Stimulated activated naive CD8-positive, alpha-beta T cell treated with anti-CD3 and anti-CD28 coated beads, Interleukin-15, Interleukin-2, amounts not matched to agents 100 ng/mL and 50 ng/mL, for 24 hours (primary cell): ENCODE results near the gene ELOVL2.
"Not testable (repeated sequence)": the region's sequence is repeated elsewhere in the genome, so short reads cannot be mapped to it uniquely, and the experiment has no call there.

ENCODE experiments used
- H3K27ac Mint-ChIP-seq: one replicate; pipeline ENCODE4 v1.8.0; 2021; ENCODE audit warnings: mild to moderate bottlenecking, mixed read lengths
- H3K27me3 Mint-ChIP-seq: one replicate; pipeline ENCODE4 v1.8.0; 2021; ENCODE audit warnings: mixed read lengths
- H3K36me3 Mint-ChIP-seq: one replicate; pipeline ENCODE4 v1.8.0; 2021; ENCODE audit warnings: low read depth, mixed read lengths
- H3K4me1 Mint-ChIP-seq: one replicate; pipeline ENCODE4 v1.8.0; 2021; ENCODE audit warnings: low read depth, mixed read lengths
- H3K4me3 Mint-ChIP-seq: one replicate; pipeline ENCODE4 v1.8.0; 2021; ENCODE audit warnings: mild to moderate bottlenecking, mixed read lengths
- H3K9me3 Mint-ChIP-seq: one replicate; pipeline ENCODE4 v1.8.0; 2021; ENCODE audit warnings: mixed read lengths

Gene ELOVL2, protein sequence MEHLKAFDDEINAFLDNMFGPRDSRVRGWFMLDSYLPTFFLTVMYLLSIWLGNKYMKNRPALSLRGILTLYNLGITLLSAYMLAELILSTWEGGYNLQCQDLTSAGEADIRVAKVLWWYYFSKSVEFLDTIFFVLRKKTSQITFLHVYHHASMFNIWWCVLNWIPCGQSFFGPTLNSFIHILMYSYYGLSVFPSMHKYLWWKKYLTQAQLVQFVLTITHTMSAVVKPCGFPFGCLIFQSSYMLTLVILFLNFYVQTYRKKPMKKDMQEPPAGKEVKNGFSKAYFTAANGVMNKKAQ

DNA sequence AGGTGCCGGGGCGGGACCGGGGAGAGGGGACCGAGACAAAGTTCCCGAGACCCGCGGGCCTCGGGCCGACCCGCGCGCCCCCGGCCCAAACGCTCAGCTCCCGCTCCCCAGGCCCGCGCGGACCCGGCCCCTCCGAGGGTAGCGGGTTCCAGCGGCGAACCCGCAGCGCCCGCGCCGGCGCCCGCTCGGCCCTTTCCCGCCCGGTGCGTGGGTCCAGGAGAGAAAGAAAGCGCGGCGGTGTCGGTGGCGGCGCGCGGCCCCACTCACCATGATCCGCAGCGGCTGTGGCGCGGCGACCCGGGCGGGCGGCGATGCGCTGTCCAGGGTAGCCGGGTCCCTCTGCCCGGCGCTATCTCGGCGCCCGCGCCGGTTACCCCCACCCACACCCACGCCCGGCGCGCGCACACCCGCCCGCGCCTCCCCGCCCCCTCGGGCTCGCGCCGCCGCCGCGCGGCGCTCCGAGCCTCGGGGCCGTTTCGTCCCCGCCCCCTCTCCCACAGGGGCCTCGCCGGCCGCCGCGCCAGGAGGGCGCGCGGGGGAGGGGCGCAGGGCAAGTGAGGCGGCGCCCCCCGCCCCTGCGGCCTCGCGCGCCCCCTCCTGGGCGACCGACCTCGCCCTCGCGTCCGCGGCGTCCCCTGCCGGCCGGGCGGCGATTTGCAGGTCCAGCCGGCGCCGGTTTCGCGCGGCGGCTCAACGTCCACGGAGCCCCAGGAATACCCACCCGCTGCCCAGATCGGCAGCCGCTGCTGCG, at the start of gene ELOVL2:
TSS of gene ELOVL2 (minus strand) at position 345 of the 751 bp plus-strand sequence. CDS start at position 270, 75 bp downstream.
- H3K27ac Mint-ChIP-seq = no peak within 1 kb of the TSS
- H3K4me1 Mint-ChIP-seq = peaks cover 5% of the 10 kb centered on the region
- no peaks in the 10 kb centered on the region for H3K9me3 Mint-ChIP-seq
- H3K4me3 Mint-ChIP-seq = peak within 1 kb of the TSS; percentile 76
- no peaks in the 10 kb centered on the region for H3K36me3 Mint-ChIP-seq
- peaks cover 70% of the 10 kb centered on the region for H3K27me3 Mint-ChIP-seq

DNA sequence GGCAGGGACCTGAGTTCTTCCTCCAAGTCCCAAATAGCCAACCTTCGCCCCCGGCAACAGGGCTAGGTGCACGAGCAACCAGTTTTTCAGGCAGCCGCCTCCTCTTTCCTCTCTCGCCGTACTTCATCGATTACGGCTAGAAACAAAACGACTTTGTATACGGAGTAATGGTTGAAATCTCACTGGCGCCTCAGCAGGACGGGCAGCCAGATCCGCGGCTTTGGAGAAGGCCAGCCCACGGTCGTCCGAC, 49.2 kb upstream of the ELOVL2 start:
- H3K27me3 Mint-ChIP-seq = no peaks in the 10 kb centered on the region
- H3K27ac Mint-ChIP-seq = peak overlapping the region; percentile 97
- peaks cover 31% of the 10 kb centered on the region for H3K4me1 Mint-ChIP-seq
- peaks cover 8% of the 10 kb centered on the region for H3K36me3 Mint-ChIP-seq
- no peaks in the 10 kb centered on the region for H3K9me3 Mint-ChIP-seq
- H3K4me3 Mint-ChIP-seq = peak overlapping the region; percentile 95

DNA sequence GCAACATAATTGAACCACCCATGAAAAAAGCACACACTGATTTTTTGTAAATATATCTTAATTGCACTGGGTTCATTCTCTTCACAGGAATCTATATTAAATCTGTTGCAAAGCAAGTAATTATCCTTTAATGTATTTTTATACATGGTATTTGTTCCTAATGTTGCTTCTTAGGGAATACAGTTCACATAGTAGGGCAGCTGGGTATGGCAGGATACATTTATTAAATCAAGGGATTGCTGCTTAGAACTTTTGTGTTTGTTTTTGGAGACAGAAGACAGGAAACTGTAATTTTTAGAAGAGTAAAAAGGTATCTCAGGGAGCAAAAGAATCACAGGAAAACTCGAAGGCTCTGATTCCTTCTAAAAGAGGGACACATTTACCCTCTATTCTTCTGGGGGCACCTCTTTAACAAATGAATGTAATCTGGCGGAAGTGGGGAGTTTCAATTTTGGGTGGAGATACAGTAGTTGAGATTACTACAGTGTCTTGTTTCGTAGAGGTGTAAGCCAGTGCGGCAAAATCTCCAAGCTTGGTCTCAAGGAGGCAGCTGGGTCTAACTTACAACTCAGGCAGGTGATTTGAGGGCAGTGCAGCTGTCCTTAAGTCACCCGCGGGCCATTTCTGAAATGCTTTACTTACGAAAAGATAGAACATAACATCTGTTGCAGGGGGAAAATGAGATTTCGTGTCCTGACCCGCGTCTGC, 48.7 kb upstream of the ELOVL2 start:
- peaks cover 31% of the 10 kb centered on the region for H3K4me1 Mint-ChIP-seq
- H3K4me3 Mint-ChIP-seq = peak overlapping the region; percentile 95
- peak overlapping the region; percentile 97 for H3K27ac Mint-ChIP-seq
- H3K27me3 Mint-ChIP-seq = no peaks in the 10 kb centered on the region
- peaks cover 8% of the 10 kb centered on the region for H3K36me3 Mint-ChIP-seq
- H3K9me3 Mint-ChIP-seq = no peaks in the 10 kb centered on the region

DNA sequence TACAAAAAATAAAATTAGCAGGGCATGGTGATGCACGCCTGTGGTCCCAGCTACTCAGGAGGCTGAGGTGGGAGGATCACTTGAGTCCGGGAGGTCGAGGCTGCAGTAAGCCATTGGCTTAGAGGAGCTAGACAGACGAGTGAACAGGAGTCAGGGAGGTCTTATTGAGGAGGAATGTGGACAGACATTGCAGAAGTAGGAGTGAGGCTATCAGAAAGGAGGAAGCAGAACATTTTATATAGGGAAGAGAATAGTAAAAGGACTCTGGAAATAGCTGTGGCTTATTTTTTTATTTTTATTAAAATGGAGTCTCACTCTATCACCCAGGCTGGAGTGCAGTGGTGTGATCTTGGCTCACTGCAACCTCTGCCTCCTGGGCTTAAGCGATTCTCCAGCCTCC, 47.0 kb upstream of the ELOVL2 start:
- H3K4me1 Mint-ChIP-seq = peaks cover 26% of the 10 kb centered on the region
- not testable (repeated sequence) for H3K27me3 Mint-ChIP-seq, H3K9me3 Mint-ChIP-seq, H3K36me3 Mint-ChIP-seq, H3K27ac Mint-ChIP-seq, H3K4me3 Mint-ChIP-seq

DNA sequence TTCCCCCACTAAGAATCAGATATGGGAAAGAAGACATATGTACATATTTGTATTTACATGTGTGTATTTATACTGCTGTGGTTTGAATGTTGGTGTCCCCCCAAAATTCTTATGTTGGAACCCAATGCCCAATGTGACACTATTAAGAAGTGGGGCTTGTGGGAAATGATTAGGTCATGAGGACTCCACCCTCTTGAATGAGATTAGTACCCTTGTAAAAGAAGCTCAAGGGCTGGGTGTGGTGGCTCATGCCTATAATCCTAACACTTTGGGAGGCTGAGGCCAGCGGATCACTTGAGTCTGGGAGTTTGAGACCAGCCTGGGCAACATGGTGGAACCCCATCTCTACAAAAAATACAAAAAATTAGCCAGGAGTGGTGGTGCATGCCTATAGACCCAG, 45.6 kb upstream of the ELOVL2 start:
- Mint-ChIP-seq H3K9me3 (no peaks in the 10 kb centered on the region), H3K4me1 (peaks cover 14% of the 10 kb centered on the region), H3K27ac (no peak overlapping the region), H3K36me3 (no peaks in the 10 kb centered on the region), H3K27me3 (peaks cover 1% of the 10 kb centered on the region), H3K4me3 (no peak overlapping the region)

DNA sequence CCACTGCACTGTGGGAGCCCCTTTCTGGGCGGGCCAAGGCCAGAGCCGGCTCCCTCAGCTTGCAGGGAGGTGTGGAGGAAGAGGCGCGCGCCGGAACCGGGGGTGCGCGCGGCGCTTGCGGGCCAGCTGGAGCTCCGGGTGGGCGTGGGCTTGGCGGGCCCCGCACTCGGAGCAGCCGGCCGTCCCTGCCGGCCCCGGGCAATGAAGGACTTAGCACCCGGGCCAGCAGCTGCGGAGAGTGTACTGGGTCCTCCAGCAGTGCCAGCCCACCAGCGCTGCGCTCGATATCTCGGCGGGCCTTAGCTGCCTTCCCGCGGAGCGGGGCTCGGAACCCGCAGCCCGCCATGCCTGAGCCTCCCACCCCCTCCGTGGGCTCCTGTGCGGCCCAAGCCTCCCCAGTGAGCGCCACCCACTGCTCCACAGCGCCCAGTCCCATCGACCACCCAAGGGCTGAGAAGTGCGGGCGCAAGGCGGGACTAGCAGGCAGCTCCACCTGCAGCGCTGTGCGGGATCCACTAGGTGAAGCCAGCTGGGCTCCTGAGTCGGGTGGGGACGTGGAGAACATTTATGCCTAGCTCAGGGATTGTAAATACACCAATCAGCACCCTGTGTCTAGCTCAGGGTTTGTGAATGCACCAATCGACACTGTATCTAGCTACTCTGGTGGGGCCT, 43.2 kb upstream of the ELOVL2 start:
- not testable (repeated sequence) for H3K4me3 Mint-ChIP-seq, H3K36me3 Mint-ChIP-seq, H3K4me1 Mint-ChIP-seq, H3K9me3 Mint-ChIP-seq, H3K27ac Mint-ChIP-seq, H3K27me3 Mint-ChIP-seq

DNA sequence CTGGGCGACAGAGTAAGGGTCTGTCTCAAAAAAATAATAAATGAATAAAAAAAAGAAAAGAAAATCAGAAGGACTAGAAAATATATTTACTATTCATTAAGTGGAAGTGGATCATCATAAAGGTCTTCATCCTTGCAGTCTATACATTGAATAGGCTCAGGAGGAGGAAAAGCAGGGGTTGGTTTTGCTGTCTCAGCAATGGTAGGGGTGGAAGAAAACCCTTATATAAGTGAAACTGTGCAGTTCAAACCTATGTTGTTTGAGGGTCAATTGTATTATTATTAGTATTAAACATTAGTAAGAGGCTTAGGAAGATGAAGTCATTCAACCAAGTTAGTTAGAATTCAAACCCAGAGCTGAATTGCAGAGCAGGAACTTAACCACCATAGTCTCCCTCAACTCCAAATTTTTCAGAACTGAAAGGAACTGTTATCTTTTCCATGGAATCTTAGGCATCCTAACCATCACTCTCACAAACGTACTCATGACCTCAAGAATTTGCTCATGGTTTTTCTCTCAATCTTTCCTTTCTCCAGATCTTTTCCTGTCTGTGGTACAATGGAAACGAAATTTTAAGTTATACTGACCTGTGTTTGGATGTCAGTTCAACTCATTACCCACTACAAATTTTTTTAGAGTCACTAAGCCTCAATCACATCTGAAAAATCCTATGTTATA, 41.8 kb upstream of the ELOVL2 start:
- H3K4me1 Mint-ChIP-seq = no peaks in the 10 kb centered on the region
- H3K4me3 Mint-ChIP-seq = no peak overlapping the region
- peaks cover 5% of the 10 kb centered on the region for H3K27me3 Mint-ChIP-seq
- H3K9me3 Mint-ChIP-seq = no peaks in the 10 kb centered on the region
- no peak overlapping the region for H3K27ac Mint-ChIP-seq
- H3K36me3 Mint-ChIP-seq = no peaks in the 10 kb centered on the region

DNA sequence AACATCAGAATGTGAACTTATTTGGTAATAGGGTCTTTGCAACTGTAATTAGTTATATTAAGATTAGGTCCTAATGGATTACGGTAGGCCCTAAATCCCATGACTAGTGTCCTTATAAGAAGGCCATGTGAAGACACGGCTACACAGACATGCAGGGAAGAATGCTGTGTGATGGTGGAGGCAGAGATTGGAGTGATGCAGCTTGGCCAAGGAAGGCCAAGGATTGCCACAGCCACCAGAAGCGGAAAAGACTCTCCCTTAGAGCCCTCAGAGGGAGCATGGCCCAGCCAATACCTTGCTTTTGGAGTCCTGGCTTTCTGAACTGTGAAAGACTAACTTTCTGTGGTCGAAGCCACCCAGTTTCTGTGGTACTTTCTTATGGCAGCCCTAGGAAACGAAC, 39.9 kb upstream of the ELOVL2 start:
- Mint-ChIP-seq H3K36me3 (no peaks in the 10 kb centered on the region), H3K27me3 (peaks cover 5% of the 10 kb centered on the region), H3K27ac (no peak overlapping the region), H3K4me1 (no peaks in the 10 kb centered on the region), H3K4me3 (no peak overlapping the region), H3K9me3 (no peaks in the 10 kb centered on the region)

DNA sequence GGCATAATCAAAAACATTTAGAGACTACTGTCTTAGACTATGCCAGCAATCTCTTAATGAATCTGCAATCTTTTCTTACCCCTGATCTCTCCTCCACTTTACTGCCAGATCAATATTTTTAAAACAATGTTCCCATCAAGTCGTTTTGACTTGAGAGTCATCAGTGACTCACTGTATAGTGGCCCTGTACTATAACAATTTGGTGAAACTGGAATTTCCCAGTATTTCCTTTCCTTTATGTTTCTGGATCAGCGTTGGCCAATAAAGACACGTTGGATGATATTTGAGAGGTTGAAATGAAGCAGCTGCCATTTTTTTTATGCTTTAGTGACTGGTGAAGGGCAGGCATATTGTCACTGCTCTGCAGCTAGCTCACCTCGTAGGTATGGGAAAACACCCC, 39.4 kb upstream of the ELOVL2 start:
- Mint-ChIP-seq H3K4me3 (no peak overlapping the region), H3K4me1 (no peaks in the 10 kb centered on the region), H3K36me3 (no peaks in the 10 kb centered on the region), H3K27ac (no peak overlapping the region), H3K9me3 (no peaks in the 10 kb centered on the region), H3K27me3 (peaks cover 5% of the 10 kb centered on the region)

DNA sequence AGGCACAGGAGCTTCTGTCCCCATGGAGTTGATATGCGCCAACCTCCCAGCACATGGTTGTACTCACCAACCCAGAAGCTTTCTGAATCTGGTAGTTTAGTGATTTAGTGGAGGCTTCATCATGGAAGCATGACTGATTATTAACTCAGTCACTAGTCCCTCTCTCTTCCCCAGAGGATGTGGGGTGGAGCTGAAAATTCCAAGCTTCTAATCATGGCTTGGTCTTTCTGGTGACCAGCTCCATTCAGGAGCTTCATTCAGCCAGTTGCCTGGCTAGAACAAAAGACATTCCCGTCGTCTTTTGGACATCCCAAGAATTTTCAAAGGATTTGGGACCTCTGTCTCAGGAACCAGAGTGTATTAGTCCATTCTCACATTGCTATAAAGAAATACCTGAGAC, 36.2 kb upstream of the ELOVL2 start:
- peaks cover 5% of the 10 kb centered on the region for H3K27me3 Mint-ChIP-seq
- no peaks in the 10 kb centered on the region for H3K4me1 Mint-ChIP-seq
- H3K9me3 Mint-ChIP-seq = no peaks in the 10 kb centered on the region
- H3K27ac Mint-ChIP-seq = no peak overlapping the region
- no peak overlapping the region for H3K4me3 Mint-ChIP-seq
- no peaks in the 10 kb centered on the region for H3K36me3 Mint-ChIP-seq

DNA sequence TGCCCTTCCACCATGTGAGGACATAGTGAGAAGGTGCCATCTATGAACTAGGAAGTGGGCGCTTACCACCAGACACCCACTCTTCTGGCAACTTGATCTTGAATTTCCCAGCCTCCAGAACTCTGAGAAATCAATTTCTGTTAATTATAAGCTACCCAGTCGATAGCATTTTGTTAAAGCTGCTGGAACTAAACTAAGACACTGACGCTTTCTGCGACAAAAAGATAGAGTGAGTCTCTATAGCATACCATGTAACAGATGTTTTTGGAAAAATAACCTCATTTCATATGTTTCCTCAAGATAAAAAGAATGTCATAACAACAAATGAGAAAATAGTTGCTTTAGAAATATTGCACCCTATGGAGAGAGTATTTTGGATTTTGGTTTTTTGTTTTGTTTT, 34.2 kb upstream of the ELOVL2 start:
- no peaks in the 10 kb centered on the region for H3K36me3 Mint-ChIP-seq
- no peaks in the 10 kb centered on the region for H3K9me3 Mint-ChIP-seq
- H3K27me3 Mint-ChIP-seq = no peaks in the 10 kb centered on the region
- no peaks in the 10 kb centered on the region for H3K4me1 Mint-ChIP-seq
- H3K27ac Mint-ChIP-seq = no peak overlapping the region
- H3K4me3 Mint-ChIP-seq = no peak overlapping the region

DNA sequence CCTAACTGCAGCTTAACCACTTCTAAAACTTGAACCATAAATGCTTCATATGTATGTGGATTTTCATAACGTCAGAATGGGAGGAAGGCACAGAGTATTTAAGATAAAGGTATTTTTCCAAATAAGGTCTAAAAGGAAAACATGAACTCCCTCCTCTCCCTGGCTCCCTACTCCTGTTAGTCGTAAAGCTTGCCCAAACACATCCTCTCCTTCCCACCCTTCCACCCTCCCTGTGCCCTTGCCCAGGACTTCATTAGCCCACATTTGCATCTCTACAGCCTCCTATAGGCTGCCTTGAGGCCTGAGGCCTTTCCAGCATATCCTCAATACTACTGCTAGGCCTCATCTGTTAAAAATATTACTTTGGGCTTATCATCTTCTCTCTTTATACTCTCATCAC, 32.4 kb upstream of the ELOVL2 start:
- Mint-ChIP-seq H3K27ac (no peak overlapping the region), H3K27me3 (peaks cover 4% of the 10 kb centered on the region), H3K9me3 (no peaks in the 10 kb centered on the region), H3K36me3 (no peaks in the 10 kb centered on the region), H3K4me1 (no peaks in the 10 kb centered on the region), H3K4me3 (no peak overlapping the region)

DNA sequence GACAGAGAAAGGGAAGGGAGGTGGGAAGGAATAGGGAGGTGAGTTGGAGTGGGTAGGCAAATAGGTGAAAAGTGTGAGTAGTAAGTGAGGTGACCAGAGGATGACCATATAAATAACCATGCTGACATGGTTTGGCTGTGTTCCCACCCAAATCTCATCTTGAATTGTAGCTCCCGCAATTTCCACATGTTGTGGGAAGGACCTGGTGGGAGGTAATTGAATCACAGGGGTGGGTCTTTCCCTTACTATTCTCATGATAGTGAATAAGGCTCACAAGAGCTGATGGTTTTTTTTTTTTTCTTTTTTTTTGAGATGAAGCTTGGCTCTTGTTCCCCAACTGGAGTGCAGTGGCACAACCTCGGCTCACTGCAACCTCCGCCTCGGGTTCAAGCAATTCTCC, 28.0 kb upstream of the ELOVL2 start:
- peaks cover 4% of the 10 kb centered on the region for H3K27me3 Mint-ChIP-seq
- H3K27ac Mint-ChIP-seq = no peak overlapping the region
- H3K36me3 Mint-ChIP-seq = no peaks in the 10 kb centered on the region
- no peaks in the 10 kb centered on the region for H3K9me3 Mint-ChIP-seq
- no peak overlapping the region for H3K4me3 Mint-ChIP-seq
- no peaks in the 10 kb centered on the region for H3K4me1 Mint-ChIP-seq

DNA sequence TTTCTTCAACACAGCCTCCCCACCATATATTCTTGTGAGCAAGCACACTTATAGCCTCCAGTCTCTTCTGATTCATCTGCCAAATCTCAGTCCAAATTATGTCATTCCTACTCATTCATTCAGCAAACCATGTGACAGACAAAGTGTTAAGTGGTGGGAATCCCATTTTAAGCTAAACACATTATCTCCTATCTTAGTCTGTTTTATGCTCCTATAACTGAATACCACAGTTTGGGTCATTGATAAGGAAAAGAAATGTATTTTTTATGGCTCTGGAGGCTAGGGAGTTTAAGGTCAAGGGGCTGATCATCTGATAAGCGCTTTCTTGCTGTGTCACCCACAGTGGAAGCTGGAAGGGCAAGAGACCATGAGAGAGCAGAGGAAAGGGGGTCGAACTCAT, 25.7 kb upstream of the ELOVL2 start:
- no peak overlapping the region for H3K27ac Mint-ChIP-seq
- no peaks in the 10 kb centered on the region for H3K9me3 Mint-ChIP-seq
- no peaks in the 10 kb centered on the region for H3K4me1 Mint-ChIP-seq
- H3K36me3 Mint-ChIP-seq = no peaks in the 10 kb centered on the region
- H3K4me3 Mint-ChIP-seq = no peak overlapping the region
- peaks cover 8% of the 10 kb centered on the region for H3K27me3 Mint-ChIP-seq

DNA sequence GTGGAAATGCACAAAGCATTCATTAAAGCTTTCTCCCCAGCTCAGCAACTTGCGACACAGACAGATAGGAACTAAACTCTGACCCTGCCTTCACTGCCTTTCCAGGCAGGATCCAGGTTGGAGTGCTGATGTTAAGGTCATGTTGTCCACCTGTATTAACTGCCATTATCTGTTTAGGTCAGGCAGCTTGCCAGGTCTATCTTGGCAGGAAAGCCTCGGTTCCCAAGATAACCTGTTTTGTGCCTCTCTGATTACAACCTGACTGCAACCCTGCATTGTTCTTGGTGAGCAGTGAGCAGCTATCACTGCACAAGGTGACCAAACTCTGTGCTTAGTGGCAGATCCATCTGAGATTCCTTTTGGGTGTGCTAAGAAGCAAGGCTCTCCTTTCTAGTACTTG, 23.2 kb upstream of the ELOVL2 start:
- H3K4me1 Mint-ChIP-seq = no peaks in the 10 kb centered on the region
- H3K27ac Mint-ChIP-seq = no peak overlapping the region
- H3K27me3 Mint-ChIP-seq = peaks cover 11% of the 10 kb centered on the region
- H3K9me3 Mint-ChIP-seq = no peaks in the 10 kb centered on the region
- no peak overlapping the region for H3K4me3 Mint-ChIP-seq
- no peaks in the 10 kb centered on the region for H3K36me3 Mint-ChIP-seq
